PC-9 (cell line): Measurements from ENCODE around the gene FRMD4B.

Experiments
- CTCF ChIP-seq: fragments of 200-600 bp; sonication (generic); conservative IDR thresholded peaks from 2 replicates; pipeline ENCODE4 v1.6.1; 2017; ENCODE audit warnings: mixed run types, antibody characterized with exemption, mild to moderate bottlenecking, moderate library complexity
- EZH2 ChIP-seq: fragments of 200-600 bp; sonication (generic); IDR thresholded peaks from 2 replicates; pipeline ENCODE4 v1.8.0; 2017; ENCODE audit warnings: antibody characterized with exemption, low read depth

- TF ChIP-seq CTCF = no peak
- TF ChIP-seq EZH2 = no peak
Observed at GRCh38 chr3:69359916-69360315, 26.0 kb downstream of the FRMD4B start.
